GM18526 (cell line): ENCODE data around the gene SLC12A9.

ENCODE experiments used
- POLR2A ChIP-seq: IDR thresholded peaks from 3 replicates; pipeline ENCODE4 v1.6.1; 2011; ENCODE audit not compliant: insufficient read length; ENCODE audit errors: extremely low read depth

The SLC12A9 gene

GRCh38 chr7:100840470-100841100, 11.9 kb upstream of the SLC12A9 start:
- TF ChIP-seq POLR2A: no peak

DNA sequence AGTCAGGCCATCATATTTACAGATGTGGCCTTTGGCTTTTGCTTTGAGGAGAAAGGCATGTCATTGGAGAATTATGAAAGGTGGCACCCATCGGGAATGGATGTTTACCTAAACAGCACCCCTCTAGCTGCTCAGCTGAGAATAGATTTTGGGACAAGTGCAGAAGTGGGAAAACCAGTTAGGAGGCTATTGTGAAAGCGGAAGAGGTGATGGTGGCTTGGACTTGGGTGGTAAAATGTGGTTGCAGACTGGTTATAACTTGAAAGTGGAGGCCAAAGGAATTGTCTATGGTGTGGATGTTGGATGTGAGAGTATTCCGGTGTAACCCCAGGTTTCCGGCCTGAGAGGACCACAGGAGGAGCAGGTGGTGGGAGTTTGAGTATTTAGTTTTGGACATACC, 5.2 kb upstream of the SLC12A9 start:
- TF ChIP-seq POLR2A: no peak

DNA sequence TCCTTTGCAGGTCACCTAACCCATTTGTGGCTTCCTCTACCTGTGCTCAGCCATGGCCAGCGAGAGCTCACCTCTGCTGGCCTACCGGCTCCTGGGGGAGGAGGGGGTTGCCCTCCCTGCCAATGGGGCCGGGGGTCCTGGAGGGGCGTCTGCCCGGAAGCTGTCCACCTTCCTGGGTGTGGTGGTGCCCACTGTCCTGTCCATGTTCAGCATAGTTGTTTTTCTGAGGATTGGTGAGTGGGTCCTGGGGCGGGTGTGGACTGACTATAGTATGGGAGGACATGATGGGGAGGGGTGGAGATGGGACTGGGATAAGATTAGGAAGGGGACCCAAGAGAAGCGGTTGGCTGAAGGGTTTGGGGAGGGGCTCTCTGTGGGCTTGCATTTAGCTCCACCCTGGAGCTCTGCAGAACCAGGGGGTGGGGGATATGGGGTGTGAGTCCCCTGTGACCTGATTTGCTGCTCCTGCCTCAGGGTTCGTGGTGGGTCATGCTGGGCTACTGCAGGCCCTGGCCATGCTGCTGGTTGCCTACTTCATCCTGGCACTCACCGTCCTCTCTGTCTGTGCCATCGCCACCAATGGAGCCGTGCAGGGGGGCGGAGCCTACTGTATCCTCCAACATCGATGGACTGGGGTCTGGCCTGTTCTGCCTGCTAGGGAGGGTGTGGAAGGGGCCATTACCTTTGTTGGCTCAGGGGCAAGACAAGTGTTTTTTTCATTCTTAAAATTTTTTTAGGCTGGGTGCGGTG, 1.8 kb downstream of the SLC12A9 start:
- no peak for TF ChIP-seq POLR2A

DNA sequence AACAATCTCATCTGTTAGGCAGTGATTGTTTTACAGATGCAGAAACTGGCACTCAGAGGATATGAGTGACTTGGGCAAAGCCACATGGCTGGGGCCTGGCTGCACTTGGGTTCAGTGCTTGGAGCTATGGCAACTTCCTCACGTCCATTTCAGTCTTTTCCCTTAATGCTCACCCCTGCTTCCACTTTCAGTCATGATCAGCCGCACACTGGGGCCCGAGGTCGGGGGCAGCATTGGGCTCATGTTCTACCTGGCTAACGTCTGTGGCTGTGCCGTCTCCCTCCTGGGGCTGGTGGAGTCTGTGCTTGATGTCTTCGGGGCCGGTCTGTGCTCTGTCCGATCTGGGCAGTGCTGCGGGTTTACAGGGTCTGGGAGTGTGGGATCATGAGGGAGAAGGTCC, 3.0 kb downstream of the SLC12A9 start:
- TF ChIP-seq POLR2A: no peak

DNA sequence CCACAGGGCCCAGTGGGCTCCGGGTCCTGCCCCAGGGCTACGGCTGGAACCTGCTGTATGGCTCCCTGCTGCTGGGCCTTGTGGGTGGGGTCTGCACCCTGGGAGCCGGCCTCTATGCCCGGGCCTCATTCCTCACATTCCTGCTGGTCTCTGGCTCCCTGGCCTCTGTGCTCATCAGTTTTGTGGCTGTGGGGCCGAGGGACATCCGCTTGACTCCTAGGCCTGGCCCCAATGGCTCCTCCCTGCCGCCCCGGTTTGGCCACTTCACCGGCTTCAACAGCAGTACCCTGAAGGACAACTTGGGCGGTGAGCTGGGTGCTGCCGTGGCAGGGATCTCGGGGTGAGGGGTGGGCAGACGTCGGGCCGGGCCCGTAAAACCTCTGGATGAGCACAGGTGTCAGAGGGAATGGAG, 4.4 kb downstream of the SLC12A9 start:
- no peak for TF ChIP-seq POLR2A

DNA sequence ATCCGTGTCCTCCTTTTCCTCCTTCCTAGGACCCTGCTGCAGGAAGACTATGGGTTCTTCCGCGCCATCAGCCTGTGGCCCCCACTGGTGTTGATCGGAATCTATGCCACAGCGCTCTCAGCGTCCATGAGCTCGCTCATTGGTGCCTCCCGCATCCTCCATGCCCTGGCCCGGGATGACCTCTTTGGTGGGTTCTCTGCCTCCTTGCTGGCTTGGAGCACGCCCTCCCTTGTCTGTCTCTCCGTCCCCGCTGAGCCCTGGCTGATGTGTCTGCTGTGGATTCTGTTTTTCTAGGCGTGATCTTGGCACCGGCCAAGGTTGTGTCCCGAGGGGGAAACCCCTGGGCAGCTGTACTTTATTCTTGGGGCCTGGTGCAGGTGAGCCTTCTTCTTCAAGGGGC, 7.3 kb downstream of the SLC12A9 start:
- no peak for TF ChIP-seq POLR2A

DNA sequence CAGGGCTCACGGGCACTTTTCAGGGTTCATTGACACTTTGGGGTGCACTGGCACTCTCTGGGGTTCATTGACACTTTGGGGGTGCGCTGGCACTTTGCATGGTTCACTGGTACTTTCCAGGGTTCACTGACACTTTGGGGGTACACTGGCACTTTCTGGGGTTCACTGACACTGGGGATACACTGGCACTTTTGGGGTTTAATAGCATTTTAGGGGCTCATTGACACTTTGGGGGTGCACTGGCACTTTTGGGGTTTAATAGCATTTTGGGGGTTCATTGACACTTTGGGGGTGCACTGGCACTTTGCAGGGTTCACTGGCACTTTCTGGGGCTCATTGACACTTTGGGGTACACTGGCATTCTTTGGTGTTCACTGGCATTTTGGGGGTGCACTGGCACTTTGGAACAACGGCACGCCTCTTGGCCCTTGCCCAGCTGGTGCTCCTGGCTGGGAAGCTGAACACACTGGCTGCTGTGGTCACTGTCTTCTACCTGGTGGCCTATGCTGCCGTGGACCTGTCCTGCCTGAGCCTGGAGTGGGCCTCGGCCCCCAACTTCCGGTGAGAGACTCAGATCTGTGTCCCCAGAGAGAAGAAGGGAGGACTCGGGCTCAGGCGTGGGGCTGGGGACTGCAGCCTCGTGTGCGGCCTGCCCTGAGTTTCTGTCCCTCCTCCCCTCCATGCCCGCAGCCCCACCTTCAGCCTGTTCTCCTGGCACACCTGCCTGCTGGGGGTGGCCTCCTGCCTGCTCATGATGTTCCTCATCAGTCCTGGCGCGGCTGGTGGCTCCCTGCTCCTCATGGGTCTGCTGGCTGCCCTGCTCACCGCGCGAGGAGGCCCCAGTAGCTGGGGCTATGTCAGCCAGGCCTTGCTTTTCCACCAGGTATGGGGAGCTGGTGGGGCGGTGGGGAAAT, 8.4 kb downstream of the SLC12A9 start:
- no peak for TF ChIP-seq POLR2A

DNA sequence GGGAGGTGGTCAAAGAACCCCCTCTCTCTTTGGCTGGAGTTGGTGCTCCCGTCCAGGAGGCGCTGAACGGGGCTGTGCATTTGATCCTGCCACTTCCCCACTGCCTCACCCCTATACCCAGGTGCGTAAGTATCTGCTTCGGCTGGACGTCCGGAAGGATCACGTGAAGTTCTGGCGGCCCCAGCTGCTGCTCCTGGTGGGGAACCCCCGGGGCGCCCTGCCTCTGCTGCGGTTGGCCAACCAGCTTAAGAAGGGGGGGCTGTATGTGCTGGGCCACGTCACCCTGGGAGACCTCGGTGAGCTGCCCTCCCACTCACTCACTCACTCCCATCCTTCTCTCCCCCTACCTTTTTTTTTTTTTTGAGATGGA, 9.1 kb downstream of the SLC12A9 start:
- no peak for TF ChIP-seq POLR2A

DNA sequence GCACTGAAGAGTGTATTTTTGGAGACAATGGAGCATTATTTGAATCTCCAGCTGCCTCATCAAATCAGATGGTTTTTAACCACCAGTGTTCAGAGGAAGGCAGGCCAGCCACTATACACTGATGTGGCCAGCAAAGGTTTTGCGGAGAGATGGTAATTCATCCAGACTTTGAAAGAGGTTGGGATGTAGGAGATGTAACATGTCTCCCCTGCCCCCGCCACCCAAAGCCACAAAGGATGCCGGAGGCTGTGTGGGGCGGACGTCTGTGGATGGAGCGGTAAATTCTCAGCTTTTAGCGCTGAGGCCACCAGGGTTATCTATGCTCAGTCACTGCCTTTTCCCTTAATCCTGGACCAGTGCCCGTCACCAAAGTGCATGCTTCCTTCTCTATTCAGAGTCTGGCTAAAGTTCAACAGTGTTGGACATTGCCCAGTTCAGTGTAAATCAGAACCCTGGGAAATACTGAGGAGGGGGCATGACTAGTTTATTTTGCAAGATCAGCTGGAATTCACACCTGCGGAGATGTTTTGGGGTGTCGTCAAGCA, 11.0 kb downstream of the SLC12A9 start:
- no peak for TF ChIP-seq POLR2A

DNA sequence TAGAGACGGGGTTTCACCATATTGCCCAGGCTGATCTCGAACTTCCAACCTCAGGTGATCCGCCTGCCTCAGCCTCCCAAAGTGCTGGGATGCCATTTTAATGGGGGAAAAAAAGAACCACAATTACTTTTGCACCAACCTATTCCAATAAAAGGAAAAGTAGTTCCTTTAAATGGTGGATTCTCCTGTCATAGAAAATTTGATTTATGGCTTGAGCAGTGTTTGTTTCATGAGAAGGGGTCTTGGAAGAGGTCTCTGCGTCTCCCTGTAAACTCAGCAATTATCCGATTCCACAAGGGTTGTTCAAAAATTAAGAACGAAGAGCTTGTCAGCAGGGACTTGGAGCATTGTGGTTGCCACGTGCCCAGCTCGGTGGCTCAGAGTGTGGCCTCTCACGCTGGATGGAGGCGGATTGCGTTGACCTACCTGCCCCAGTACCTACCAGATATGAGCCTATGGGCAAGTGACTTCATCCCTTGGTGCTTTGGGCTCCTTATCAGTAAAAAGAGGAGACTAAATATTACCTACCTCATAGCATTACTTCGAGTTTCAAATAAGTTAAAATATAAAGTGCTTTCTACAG, 11.8 kb downstream of the SLC12A9 start:
- TF ChIP-seq POLR2A: no peak

DNA sequence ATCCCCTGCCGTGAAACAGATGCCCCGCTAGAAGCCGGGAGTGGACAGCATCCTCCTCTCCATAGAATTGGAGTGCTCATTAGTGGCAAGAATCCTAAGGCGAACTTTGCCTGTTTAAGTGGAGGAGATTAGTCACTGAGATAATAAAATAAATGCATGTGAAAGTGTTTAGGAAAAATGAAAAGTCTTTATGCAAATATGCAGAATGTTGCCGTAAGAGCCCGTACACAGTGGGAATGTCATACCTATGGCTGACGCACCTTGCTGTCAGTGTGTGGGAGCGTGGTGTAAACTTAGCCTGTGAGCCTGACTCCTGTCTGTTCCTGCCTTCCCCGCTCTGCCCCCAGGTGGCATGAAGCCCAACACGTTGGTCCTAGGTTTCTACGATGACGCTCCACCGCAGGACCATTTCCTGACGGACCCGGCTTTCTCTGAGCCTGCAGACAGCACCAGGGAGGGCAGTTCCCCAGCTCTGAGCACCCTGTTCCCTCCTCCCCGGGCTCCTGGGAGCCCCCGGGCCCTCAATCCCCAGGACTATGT, 12.9 kb downstream of the SLC12A9 start:
- no peak for TF ChIP-seq POLR2A

DNA sequence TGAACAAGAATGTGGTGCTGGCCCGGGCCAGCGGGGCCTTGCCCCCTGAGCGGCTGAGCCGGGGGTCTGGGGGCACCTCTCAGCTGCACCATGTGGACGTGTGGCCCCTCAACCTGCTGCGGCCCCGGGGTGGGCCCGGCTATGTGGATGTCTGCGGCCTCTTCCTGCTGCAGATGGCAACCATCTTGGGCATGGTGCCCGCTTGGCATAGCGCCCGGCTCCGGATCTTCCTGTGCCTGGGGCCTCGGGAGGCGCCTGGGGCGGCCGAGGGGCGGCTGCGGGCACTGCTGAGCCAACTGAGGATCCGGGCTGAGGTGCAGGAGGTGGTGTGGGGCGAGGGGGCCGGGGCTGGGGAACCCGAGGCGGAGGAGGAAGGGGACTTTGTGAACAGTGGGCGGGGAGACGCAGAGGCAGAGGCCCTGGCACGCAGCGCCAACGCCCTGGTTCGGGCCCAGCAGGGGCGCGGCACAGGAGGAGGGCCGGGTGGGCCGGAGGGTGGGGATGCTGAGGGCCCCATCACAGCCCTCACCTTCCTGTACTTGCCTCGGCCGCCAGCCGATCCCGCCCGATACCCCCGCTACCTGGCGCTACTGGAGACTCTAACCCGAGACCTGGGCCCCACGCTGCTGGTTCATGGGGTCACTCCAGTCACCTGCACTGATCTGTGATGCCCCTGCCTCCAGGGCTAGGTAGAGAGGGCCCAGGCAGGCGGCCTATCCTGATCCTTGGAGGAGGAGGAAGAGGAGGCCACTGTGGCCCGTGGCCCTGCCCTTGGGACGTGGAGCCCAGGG, 13.6 kb downstream of the SLC12A9 start:
- TF ChIP-seq POLR2A: no peak

DNA sequence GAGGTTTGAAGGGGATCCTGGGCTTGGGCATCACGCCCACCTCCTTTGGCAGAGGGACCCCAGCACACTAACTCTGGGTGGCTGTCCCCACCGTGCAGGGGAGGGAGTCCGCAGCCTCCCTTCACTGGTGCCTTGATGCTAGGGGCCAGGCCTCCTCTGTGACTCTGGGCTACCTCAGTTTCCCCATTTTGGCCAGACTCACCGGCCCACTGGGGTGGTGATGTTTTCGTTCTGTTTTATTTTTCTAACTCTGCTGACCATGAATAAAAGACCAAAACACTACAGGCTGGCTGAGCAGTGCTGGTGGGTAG, 14.2 kb downstream of the SLC12A9 start:
- no peak for TF ChIP-seq POLR2A

- peak; percentile 48 for TF ChIP-seq POLR2A
Observed at GRCh38 chr7:100867040-100867775, 14.7 kb downstream of the SLC12A9 start, which contains the start of gene TRIP6. Gene TRIP6, plus strand, starts transcription at chr7:100867387. Its CDS starts 111 bp downstream, at chr7:100867498.
